ENCODE results near the gene RABGAP1L. TPM values are rescaled to one million over a fixed set of nuclear protein-coding genes. Genes with fewer than 3 reads are reported as not detected.

RABGAP1L gene
- total RNA-seq, 1 donor from 2014 or later, result 48.5 TPM

GRCh38 chr1:174466607-174467006 lies 307.3 kb downstream of the RABGAP1L start:
- no peak for TF ChIP-seq CTCF (IDR thresholded peaks at IDR 0.05; ENCODE audit: unreplicated experiment)
- no peak overlapping the region for H3K27ac Mint-ChIP-seq
- no peaks in the 10 kb centered on the region for H3K27me3 Mint-ChIP-seq (ENCODE audit: low read depth)
- H3K36me3 Mint-ChIP-seq, result no peaks in the 10 kb centered on the region
- H3K4me3 Mint-ChIP-seq, result no peak overlapping the region
- DNase-seq (ENCODE audit: low spot score in 2 of 2, unreplicated experiment in 2 of 2), result no peak
- H3K4me1 Mint-ChIP-seq, result no peaks in the 10 kb centered on the region
- H3K9me3 Mint-ChIP-seq, result no peaks in the 10 kb centered on the region

DNA sequence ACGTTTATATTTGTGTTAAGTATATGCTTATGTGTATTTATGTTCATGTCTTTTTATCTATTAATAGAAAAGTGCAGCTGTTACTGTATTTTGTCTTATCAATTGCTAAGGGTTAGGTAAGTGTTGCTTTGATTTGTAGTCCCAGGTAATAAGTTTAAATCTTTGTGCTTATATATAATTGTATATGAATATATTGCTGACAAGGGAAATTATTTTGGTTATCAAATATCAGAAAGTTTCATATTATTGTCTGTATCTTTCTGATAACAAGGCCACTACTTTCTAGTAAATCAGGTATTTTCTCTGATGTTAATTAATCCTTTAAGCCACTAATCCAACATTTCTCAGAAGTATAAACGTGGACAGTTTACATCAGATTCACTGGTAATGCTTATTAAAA lies 309.7 kb downstream of the RABGAP1L start:
- Mint-ChIP-seq H3K9me3 (no peaks in the 10 kb centered on the region), H3K4me1 (no peaks in the 10 kb centered on the region), H3K4me3 (no peak overlapping the region), H3K27ac (no peak overlapping the region), H3K36me3 (no peaks in the 10 kb centered on the region), H3K27me3 (ENCODE audit: low read depth) (no peaks in the 10 kb centered on the region)
- TF ChIP-seq CTCF (IDR thresholded peaks at IDR 0.05; ENCODE audit: unreplicated experiment), result no peak
- no peak for DNase-seq (ENCODE audit: low spot score in 2 of 2, unreplicated experiment in 2 of 2)

DNA sequence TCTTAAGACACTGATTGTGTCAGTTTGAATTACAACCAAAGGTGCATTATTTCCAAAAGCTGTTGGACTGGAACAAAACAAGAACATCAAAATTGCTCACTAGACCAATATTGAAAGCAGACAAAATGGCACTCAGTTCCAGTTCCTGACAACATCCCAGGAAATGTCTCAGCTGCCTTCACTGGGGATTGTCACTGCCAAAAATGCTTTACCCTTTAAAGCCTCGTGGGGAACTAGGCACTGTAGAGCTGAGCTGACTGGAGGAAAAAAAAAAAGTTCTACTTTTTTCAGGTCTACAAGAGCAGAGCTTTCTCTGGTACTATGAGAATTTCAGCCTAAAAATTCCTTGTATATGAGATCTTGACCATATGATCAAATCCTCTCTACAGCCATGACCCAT lies 310.4 kb downstream of the RABGAP1L start:
- Mint-ChIP-seq H3K27ac (no peak overlapping the region), H3K4me3 (no peak overlapping the region), H3K27me3 (ENCODE audit: low read depth) (no peaks in the 10 kb centered on the region), H3K4me1 (no peaks in the 10 kb centered on the region), H3K9me3 (no peaks in the 10 kb centered on the region), H3K36me3 (no peaks in the 10 kb centered on the region)
- TF ChIP-seq CTCF (IDR thresholded peaks at IDR 0.05; ENCODE audit: unreplicated experiment), result no peak
- DNase-seq (ENCODE audit: low spot score in 2 of 2, unreplicated experiment in 2 of 2), result no peak

GRCh38 chr1:174479281-174479680 lies 320.0 kb downstream of the RABGAP1L start:
- no peak for DNase-seq (ENCODE audit: low spot score in 2 of 2, unreplicated experiment in 2 of 2)
- Mint-ChIP-seq H3K27me3 (ENCODE audit: low read depth) (no peaks in the 10 kb centered on the region), H3K4me3 (no peak overlapping the region), H3K4me1 (no peaks in the 10 kb centered on the region), H3K9me3 (peaks cover 3% of the 10 kb centered on the region), H3K36me3 (no peaks in the 10 kb centered on the region), H3K27ac (no peak overlapping the region)
- no peak for TF ChIP-seq CTCF (IDR thresholded peaks at IDR 0.05; ENCODE audit: unreplicated experiment)

- H3K36me3 Mint-ChIP-seq, result no peaks in the 10 kb centered on the region
- no peaks in the 10 kb centered on the region for H3K27me3 Mint-ChIP-seq (ENCODE audit: low read depth)
- peaks cover 3% of the 10 kb centered on the region for H3K9me3 Mint-ChIP-seq
- no peak overlapping the region for H3K27ac Mint-ChIP-seq
- H3K4me3 Mint-ChIP-seq, result no peak overlapping the region
- DNase-seq (ENCODE audit: low spot score in 2 of 2, unreplicated experiment in 2 of 2), result no peak
- no peaks in the 10 kb centered on the region for H3K4me1 Mint-ChIP-seq
- no peak for TF ChIP-seq CTCF (IDR thresholded peaks at IDR 0.05; ENCODE audit: unreplicated experiment)
Observed at GRCh38 chr1:174480324-174480723, 321.0 kb downstream of the RABGAP1L start.

GRCh38 chr1:174491606-174492005 lies 332.3 kb downstream of the RABGAP1L start:
- Mint-ChIP-seq H3K4me3 (no peak overlapping the region), H3K27ac (no peak overlapping the region), H3K27me3 (ENCODE audit: low read depth) (no peaks in the 10 kb centered on the region), H3K4me1 (no peaks in the 10 kb centered on the region), H3K9me3 (peaks cover 21% of the 10 kb centered on the region), H3K36me3 (no peaks in the 10 kb centered on the region)
- DNase-seq (ENCODE audit: low spot score in 2 of 2, unreplicated experiment in 2 of 2), result no peak
- TF ChIP-seq CTCF (IDR thresholded peaks at IDR 0.05; ENCODE audit: unreplicated experiment), result no peak
